NCI-H748 treated with DMSO at 0.1 percent for 48 hours (cell line): Measurements from ENCODE around the gene NLRC5.
"Not testable (repeated sequence)": the region's sequence is repeated elsewhere in the genome, so short reads cannot be mapped to it uniquely, and the experiment has no call there.

Experiments
- DNase-seq: peaks from one replicate; lab custom pipeline; 2025; lab: John Stamatoyannopoulos, UW

NLRC5 gene

DNA sequence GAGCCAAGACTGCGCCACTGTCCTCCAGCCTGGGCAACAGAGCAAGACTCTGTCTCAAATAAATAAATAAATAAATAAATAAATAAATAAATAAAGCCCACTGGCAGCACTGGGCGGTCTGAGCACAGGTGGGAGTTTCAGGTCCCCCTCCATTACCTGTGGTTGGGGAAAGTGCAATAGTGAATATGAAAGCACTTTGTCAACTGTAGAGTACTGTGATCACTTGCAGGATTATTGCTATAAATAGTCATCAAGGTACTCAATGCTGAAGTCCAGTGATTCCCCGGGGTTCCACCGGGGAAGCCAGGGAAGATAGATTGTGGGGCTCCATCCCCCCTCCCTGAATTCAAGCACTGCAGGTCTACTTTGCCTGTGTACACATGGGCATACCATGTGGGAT is 60.3 kb downstream of the NLRC5 start:
- DNase-seq, result no peak

DNA sequence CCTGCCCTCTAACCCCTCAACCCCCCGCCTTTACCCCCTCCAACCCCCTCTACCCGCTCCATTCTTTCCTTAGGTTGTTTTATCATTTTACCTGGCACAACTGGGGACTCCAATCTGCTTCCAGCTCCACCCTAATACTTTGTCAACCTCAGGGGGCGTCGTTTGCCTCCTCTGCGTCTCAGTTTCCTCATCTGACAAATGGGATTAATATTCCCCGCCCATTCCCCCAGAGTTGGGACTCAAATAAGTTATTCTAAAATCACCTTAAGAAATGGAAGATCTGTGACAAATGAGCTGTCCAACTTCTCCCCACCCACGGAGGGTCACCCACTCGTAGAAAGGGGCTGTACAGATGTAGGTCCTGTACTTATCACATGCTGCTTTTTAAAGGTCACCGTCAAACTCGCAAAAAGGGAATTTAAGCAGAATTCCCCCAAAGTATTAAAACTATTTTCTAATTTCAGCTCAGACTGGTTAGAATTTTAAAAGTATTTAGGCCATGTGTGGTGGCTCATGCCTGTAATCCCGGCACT is 62.4 kb downstream of the NLRC5 start:
- DNase-seq, result no peak

DNA sequence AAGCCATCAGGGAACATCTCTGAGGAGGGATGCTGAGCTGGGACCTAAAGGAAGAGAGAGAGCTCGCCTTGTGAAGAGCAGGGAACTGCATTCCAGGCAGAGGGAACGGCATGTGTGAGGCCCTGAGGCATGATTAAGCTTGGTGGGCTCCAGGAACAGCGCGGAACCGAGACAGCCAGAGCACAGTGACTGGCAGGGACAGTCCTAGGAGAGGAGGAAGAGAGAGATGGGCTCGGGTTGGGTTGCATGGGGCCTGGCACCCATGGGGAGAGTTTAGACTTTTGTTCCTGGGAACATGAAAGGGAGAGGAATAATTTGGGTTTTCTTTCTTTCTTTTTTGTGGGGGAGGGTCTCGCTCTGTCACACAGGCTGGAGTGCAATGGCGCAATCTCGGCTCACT is 63.8 kb downstream of the NLRC5 start:
- no peak for DNase-seq

DNA sequence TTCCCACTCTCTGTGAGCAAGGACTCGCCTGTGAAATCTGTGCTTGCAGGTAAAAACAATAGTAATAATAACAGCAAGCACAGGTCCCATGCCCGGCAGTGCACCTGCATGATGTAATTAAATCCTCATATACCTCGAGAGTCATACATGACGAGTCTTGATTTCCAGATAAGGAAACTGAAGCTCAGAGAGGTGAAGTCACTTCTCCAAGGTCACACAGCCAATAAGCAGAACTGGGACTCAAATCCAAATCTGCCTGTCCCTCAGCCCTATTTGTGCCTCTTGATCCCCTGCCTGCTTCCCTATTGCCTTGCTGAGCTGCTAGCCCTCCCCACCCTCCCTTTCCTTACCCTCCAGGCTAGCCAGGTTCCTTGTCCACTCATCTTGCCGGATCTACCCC is 65.0 kb downstream of the NLRC5 start:
- DNase-seq, result no peak

DNA sequence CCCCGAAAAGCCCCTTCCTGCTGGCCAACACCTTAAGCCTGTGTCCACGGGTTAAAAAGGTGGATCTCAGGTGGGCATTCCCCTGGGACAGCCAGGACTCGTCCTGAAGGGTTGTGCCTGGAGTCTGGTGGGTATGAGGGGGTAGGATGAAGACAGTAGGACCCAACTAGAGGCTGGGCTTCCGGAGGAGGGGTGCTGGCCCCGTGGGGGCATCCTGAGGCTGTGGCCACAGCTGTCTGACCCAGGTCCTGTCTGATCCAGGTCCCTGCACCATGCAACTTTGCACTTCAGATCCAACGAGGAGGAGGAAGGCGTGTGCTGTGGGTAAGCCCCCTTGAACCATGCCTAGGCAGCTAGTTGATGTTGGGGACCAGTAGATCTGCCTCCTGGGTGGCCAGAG is 65.4 kb downstream of the NLRC5 start:
- no peak for DNase-seq

DNA sequence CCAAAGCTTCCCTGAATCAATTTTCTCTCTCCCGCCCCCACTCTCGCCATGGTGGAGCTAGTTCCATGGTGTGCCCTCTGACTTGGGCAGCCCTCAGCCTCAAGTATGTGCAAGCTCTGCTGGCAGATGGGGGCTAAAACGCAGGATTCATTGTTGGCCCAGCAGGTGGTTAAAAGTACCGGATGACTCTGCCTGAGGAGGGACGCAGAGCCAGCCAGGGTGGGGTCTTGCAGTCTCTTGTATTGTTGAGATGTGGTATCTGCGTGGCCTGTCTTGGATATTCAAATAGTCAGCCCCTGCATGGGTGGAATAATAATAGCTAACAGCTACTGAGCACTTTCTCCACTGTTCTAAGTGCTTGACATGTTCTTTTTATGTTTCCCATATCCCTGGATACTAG is 66.3 kb downstream of the NLRC5 start:
- no peak for DNase-seq

DNA sequence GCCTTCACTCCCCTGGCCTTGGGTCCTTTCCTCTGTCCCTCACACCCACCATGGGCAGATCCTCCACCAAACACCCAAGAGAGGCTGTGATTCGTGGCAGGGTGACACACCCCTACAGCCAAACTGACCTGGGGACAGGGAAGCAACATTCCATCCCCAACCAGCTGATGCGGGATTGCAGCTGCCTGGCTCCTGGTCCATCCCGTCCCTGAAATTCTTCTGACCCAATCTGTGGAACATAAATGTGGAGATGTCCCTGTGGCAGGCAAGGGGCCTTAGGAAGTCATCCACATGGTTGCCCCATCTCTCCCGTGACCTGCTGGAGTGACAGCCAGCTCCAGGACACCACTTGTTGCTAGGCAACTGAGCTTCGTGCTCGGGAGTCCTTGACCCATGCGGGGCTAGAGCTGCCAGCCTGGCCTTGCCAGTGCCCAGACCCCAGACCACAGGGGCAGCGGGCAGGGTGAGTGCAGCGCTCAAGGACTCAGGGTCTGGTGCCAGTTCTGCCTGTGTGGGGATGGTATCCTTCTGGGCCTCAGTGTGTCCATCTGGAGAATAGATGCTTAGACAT is 69.0 kb downstream of the NLRC5 start:
- no peak for DNase-seq

DNA sequence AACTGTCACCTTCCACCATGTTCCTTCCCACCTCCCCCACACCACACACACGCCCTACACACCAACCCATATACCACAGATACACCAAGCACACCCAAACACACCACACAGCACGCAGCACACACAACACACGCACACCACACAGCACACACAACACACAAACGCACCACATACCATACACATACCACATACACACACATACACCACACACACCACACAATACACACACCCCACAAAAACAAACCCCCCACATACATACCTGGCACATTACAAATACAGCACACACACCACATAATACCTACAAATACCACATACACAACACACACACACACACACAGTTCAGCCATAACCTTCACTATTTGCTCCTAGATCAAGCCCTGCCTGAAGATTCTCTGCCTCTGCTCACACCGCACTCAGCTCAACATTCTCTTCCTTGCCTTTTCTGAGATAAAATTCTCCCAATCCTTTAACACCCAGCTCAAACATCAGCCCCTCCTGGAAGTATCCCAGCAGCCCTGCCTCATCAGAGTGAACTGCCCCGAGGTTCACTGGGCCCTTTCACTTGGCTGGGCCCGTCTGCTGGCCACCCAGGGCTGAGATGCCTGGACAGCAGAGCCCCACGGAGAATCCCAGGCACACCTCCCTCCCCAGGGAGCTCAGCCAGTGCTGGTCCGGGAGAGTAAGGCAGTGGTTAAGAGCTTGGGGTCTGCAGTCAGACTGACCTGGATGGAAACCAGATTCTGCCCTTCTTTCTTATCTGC is 71.1 kb downstream of the NLRC5 start:
- DNase-seq, result no peak

DNA sequence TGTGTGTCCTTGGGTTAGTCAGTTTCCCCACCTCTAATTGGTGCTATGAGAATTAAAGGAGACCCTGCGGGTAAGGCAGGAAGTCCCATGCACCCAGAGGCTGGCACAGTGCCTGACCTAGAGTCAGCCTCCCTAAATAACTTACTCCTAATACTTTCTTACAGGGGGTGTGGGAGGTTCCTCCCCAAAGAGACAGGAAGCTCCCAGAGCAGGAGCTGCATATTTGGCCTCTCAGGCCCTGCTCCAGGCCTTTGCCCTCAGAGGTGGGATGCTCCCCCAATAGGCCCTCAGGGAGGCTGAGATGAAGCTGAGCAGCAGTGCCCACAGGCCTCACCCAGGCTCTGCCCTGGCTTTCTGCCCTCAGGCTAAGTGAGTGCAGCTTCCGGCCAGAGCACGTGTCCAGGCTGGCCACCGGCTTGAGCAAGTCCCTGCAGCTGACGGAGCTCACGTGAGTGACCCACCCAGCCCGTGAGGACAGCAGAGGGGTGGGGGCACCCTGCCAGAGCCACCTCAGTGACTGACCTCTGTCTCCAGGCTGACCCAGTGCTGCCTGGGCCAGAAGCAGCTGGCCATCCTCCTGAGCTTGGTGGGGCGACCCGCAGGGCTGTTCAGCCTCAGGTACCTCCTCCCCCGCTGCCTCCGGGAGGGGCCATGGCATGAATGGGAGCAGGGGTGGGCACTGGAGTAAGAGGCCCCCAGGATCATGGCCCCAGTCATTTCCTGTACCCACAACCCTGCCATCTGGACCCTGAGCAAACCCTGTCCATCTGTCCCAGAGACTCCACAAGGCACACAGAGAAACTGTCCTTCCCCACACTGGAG is 71.9 kb downstream of the NLRC5 start:
- DNase-seq, result no peak

DNA sequence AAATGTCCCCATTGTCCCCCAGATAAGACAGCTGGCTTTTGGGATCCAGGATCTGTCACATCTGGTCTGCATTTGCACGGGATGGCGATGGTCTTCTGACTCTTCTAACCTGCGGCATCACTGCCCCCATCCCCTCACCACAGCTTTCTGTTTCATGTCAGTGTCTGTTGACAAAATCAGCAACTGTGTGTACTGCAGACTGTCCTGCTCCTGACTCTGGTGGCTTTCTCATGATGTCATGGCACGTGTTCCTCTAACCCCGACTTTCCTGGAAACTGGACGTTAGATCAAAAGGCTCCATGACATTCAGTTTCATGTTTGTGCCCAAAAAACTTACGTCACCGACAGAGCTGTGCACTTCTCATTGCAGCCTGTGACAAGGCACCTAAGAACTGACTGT is 73.0 kb downstream of the NLRC5 start:
- no peak for DNase-seq

DNA sequence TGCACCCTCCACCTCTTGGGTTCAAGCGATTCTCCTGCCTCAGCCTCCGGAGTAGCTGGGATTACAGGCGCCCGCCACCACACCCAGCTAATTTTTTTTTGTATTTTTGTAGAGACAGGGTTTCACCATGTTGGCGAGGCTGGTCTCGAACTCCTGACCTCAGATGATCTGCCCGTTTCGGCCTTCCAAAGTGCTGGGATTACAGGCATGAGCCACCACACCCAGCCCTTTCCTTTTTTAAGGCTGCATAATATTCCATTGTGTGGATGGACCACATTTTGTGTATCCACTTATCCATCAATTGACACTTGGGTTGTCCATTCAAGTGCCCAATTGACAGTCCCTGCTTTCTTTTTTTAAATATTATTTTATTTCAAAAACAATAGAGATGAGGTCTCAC is 73.8 kb downstream of the NLRC5 start:
- DNase-seq, result not testable (repeated sequence)

DNA sequence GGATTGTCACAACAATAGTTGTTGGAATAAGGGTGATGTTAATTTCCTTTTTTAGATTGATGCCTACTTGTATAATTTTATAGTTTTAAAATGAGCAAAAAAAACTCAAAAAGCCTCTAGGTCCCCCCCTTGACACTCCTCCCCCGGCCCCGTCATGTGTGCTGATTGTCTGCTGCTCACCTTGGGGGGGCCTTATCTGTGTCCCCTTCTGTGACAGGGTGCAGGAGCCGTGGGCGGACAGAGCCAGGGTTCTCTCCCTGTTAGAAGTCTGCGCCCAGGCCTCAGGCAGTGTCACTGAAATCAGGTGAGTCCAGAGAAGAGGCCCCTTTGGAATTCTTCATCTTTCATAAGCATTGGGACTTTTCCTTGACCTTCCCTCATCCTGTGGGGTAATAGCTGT is 75.6 kb downstream of the NLRC5 start:
- DNase-seq, result no peak

DNA sequence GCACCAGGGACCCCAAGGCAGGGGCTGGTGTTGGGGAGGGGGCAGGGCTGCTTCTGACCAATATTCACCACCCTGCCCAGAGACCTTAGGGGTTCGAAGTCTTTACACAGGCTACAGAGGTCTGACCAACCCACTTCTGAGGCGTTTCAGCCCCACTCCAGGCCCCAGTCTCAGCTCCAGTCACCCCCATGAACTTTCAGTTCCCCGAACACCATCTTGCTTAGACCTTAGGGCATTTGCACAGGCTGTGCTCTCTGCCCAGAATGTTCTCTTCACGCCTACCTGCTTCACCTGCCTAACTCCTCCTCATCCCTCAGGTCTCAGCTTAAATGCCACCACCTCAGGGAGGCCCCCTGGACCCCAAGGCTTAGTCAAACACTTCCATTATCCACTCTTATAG is 77.3 kb downstream of the NLRC5 start:
- DNase-seq, result no peak

DNA sequence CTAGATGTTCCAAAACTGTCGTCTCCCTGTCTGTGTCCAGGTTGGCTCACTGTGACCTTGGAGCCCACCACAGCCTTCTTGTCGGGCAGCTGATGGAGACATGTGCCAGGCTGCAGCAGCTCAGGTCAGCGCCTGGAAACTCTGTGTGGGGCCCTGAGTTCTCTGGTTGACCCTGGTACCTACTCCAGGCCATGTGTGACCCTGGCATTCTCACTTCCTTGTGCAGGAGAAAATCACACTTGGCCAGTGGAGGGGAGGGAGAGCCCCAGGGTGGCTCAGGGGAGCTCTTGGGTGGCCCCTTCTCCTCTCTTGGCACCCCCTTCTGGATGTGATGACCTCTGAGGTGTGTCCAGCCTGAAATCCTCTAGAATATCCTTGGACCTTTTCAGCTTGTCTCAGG is 78.0 kb downstream of the NLRC5 start:
- no peak for DNase-seq

DNA sequence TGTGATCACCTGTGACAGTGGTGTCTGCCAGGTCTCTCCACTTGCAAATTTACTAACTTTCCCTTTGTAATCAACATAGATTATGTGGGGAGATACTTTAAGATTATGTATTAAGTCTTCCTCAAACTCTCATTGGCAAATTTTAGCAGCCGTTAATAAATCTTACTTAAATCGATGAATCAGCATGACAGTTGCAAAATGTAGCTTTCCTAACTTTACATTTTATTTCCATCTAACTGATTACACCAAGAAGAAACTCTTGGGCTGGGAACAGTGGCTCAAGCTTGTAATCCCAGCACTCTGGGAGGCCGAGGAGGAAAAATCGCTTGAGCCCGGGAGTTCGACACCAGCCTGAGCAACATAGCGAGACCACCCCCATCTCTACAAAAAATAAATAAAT is 79.7 kb downstream of the NLRC5 start:
- no peak for DNase-seq

DNA sequence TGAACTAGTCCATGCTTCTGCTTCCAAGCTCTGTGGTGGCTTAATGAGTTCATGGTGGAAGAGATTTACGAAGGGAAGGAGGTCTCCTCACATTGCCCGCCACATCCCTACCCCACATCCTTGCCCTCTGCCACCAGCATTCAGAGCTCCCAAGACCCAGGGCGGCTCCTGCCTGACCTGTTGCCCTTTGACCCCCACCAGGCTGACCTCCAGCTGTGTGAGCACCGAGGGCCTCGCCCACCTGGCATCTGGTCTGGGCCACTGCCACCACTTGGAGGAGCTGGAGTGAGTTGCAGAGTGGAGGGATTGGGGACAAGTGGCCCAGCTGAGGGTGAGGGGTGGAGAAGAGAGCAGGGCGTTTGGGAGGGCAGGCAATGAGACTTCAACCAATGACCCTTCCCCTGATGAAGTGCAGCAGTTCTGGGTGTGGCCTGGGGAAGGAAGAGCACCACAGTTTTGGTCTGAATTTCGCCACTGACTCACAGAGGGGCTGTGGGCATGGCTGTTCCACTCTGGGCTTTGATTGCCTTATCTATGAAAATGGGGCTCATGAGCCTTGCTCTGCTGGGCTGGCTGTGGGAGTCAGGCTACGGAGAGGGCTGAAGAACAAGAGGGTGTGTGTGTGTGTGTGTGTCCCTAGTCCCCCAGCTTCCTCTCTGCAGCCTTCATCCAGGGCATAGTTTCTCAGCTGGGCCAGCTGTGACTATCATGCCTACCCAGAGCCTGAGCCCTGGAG is 80.4 kb downstream of the NLRC5 start:
- DNase-seq, result no peak

DNA sequence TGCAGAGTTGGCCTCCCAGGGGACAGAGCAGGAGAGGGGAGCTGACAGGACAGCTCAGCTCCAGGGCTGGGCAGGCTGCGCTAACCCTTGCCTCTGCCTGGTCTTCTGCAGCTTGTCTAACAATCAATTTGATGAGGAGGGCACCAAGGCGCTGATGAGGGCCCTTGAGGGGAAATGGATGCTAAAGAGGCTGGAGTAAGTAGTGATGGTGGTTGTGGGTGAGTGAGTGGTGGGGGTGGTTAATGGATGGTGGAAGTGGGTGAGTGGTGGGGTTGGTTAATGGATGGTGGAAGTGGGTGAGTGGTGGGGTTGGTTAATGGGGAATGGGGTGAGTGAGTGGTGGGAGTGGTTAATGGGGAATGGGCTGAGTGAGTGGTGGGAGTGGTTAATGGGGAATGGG is 81.1 kb downstream of the NLRC5 start:
- DNase-seq, result no peak

DNA sequence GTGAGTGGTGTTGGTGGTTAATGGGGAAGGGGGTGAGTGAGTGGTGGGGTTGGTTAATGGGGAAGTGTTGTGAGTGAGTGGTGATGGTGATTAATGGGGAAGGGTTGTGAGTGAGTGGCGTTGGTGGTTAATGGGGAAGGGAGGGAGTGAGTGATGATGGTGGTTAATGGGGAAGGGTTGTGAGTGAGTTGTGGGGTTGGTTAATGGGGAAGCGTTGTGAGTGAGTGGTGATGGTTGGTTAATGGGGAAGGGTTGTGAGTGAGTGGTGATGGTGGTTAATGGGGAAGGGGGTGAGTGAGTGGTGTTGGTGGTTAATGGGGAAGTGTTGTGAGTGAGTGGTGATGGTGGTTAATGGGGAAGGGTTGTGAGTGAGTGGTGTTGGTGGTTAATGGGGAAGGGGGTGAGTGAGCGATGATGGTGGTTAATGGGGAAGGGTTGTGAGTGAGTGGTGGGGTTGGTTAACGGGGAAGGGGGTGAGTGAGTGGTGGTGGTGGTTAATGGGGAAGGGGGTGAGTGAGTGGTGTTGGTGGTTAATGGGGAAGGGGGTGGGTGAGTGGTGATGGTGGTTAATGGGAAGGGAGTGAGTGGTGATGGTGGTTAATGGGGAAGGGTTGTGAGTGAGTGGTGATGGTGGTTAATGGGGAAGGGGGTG is 81.8 kb downstream of the NLRC5 start:
- not testable (repeated sequence) for DNase-seq

DNA sequence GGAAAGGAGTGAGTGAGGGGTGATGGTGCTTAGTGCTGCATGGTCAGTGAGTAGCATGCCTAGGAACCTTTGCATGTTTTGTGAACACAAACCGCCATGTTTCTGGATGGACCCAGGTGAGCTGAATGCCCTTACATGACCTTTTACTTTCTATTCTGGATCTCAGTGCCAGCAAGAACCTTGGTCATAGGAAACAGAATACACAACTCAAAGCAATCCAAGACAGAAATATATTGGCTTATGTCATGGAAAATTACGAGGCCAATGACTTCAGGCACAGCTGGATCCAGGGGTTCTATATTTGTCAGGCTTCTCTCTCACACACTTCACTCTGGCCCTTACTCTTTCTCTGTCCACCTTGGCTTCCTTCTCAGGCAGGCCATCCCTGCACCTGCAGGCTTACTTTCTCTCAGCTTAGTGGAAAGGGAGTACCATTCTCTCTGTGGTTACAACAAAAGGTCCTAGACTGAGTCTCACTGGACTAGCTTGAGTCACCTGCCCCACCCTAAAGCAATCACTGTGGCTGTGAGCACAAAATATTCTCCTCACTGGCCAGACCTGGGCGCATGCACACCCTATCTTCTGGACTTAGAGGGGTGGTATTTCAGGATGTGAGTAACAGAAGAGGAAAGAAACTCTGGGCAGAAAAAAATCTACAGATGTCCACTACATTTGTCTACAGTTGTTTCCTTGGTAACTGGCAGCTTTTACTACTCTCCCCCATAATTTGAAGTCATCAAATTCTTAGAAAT is 82.7 kb downstream of the NLRC5 start:
- no peak for DNase-seq

DNA sequence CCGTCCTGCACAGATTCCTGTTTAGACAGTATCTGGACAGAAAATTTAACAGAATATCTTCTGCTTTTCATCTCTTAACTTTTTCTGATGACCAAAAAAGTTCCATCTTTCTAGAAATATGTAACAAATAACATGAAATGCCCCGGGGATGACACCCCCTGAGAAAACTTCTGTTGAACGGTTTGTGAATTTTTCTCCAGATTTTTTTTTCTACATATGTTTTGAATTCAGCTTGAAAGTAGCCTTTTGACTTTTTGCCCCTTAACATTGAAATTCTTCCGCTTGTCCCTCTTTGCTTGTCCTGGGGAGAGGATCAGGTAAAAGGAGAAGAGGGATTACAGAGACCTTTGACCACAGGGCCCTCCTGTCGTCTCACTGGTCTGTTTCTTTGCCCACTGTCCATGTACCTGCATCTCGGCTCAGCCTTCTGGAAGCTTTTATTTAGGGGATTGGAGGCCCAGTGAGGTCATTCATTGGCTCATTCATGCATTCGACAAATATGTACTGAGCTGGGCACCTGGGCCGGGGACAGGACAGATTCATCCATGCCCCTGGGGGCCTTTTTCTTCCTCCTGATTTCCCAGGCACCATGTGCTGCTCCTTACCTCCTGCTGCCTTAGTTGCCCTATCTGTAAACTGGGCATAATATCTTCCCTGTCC is 83.4 kb downstream of the NLRC5 start:
- DNase-seq, result no peak

DNA sequence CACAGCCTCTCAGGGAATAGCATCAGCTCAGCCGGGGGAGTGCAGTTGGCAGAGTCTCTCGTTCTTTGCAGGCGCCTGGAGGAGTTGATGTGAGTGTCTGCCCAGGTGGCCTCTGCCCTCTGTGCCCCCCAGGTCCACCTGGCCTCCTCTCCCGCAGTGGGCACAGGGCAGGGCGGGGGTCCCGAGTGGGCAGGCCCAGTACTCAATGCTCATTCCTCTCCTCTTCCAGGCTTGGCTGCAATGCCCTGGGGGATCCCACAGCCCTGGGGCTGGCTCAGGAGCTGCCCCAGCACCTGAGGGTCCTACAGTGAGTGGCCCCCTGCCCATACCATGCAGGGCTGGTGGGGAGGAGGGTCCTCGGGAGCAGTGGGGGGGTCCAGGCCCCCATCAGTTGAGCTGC is 88.4 kb downstream of the NLRC5 start:
- no peak for DNase-seq
